AML-193 (cell line): ENCODE data around the gene NTSR1.

Experiments
- DNase-seq, 2 experiments: peaks; one replicate each; lab custom pipeline; 2025; lab: John Stamatoyannopoulos, UW

NTSR1 gene

GRCh38 chr20:62802026-62802712, 93.5 kb downstream of the NTSR1 start:
- DNase-seq = no peak

GRCh38 chr20:62804021-62804626, 95.5 kb downstream of the NTSR1 start:
- no peak for DNase-seq

GRCh38 chr20:62804627-62805154, 96.1 kb downstream of the NTSR1 start, which contains the start of gene OGFR:
Gene OGFR (plus strand): TSS chr20:62804835. CDS start chr20:62804860, 25 bp downstream.
- peak in 1 of 2 experiments; percentile 12 for DNase-seq

GRCh38 chr20:62805155-62805710, 96.6 kb downstream of the NTSR1 start:
- DNase-seq = no peak

- peak; percentile 48 to 71 for DNase-seq
Measured at GRCh38 chr20:62805711-62806382, 97.2 kb downstream of the NTSR1 start.

- DNase-seq = no peak
Measured at GRCh38 chr20:62806383-62807050, 97.9 kb downstream of the NTSR1 start.

- no peak for DNase-seq
Measured at GRCh38 chr20:62807444-62808210, 99.0 kb downstream of the NTSR1 start.

DNA sequence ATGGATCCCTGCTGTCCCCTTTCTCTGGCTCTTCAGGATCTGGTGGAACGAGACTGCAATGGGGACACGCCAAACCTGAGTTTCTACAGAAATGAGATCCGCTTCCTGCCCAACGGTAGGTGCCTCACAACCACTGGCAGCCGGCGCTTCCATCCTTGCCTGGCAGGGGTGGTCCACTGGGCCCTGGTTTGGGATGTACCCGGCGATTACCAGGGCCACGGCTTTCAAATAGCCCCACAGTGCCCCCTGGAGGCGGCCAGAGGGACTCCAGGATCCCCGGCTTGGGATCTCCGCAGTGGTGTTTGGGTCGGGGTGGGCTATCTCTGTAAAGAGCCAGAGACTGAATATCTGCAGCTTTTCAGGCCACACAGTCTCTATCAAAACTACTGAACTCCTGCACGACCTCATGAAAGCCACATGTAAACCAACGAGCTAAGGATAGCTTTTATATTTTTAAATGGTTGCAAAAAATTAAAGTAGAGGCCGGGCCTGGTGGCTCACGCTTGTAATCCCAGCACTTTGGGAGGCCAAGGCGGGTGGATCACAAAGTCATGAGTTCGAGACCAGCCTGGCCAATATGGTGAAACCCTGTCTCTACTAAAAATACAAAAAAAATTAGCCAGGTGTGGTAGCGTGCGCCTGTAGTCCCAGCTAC, 99.7 kb downstream of the NTSR1 start:
- DNase-seq = peak; percentile 21 to 39

DNA sequence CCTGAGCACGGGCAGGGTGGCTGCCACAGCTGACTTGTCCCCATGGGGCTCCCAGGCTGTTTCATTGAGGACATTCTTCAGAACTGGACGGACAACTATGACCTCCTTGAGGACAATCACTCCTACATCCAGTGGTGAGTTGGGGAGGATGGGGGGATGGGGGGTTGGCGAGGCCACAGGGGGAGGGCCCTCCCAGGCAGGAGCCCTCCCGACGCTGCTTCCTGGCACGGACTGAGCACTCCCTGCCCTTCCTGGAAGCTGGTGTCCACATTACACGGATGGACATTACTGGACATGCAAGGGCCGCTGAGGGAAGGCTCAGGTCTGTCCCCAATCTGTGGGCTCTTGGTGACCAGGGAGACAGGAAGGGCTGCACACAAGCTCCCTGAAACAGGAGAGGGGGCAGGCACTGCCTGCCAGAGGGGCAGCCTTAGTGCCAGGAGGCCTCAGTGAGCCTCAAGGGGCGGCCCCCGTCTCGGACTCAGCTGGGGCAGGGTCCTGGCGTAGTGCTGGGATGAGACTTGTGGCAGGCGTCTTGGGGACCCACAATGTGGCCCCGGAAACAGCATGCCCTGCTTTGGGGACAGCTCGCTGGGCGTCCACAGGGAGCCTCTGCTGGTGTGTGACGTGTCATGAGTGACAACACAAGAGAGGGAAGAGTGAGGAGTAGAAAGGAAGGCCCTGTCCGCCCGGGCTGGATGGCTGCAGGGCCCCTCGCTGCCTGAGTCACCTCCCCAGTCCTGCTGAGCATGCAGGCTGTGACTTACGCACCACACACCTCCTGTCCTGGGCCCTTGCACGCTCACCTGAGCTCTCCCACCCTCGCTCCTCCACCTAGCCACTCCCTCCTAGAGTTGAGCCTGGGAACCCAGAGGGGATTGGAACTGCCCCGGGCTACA, 101.1 kb downstream of the NTSR1 start:
- DNase-seq = no peak

DNA sequence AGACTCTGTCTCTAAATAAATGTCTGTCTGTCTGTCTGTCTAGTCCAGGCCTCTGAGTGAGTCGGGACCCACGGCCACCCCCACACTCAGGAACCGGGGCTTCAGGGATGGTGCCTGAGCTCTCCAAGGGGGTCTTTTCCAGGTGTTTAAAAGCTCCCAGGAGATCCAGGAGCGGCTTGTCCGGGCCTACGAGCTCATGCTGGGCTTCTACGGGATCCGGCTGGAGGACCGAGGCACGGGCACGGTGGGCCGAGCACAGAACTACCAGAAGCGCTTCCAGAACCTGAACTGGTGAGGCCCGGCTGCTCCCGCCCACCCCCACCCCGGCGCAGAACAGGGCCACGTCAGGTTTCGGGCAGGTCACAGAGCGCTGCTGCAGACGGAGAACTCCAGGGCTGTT, 102.7 kb downstream of the NTSR1 start:
- no peak for DNase-seq

GRCh38 chr20:62811720-62812119, 103.1 kb downstream of the NTSR1 start:
- no peak for DNase-seq
